ENCODE measurements around the gene DIS3L2.

DIS3L2 gene

DNA sequence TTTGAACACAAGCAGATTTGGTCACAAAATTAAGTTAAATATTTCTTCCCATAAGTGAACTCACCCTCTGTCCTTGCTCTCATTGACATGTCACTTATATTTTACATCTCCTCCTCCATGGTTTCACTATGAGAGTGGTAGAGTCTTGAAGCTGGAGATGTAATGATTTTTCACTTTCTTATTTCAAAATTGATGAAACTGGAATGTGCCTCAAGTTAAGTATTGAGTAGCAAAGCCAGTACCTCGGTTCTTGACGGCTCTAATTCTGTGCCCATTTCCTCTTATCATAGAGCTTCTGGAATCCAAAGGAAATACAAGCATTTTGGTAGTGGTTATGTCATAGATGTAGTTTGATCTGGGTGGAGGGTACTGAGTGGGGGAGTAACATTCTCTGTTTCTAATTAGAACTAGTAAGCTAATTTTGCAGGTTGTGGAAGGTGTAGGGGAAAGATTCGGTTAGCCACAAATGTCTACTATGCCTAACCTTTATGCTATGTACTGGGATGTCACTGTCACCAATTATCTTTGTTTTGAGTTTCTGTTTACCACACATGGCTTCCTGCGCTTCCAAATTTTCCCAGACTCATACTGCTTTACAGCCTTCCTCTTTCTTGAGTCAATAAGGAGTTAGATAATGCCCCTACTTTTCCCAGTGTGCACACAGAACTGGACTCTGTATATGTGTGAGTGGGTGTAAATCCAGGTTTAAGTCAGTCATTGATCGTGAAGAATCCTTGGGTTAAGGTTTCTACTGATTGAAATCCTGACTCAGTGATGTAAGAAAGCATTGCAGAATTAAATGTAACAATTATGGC lies 96.8 kb downstream of the DIS3L2 start:
- Histone ChIP-seq H3K4me1 (ENCODE audit: insufficient read depth, low read length) (peaks cover 4% of the 10 kb centered on the region; the same call in 1 of the 2 replicates), H3K9ac (ENCODE audit: low read depth, low read length) (no peak overlapping the region), H3K36me3 (ENCODE audit: insufficient read depth, low read length) (no peaks in the 10 kb centered on the region), H3K9me3 (ENCODE audit: control insufficient read depth, insufficient read depth, low read length) (no peaks in the 10 kb centered on the region)

DNA sequence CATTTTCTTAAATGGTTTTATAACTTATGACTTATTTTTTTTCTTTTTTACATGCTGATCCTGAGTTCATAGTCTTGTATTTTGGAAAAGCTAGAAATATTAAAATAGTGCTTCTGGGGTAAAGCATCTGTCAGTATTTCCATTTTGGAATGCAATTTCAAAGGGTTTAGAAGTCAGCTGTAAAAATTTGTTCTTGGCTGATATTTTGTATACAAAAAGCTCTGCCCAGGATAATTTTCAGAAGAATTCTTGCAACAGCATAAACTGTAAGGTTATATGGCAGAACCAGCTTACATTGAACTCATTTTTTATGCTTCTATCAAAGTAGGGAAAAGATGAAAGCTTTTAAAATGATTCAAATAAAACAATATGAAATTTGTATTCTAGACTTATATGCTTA lies 97.4 kb downstream of the DIS3L2 start:
- H3K9me3 ChIP-seq (ENCODE audit: control insufficient read depth, insufficient read depth, low read length), result no peaks in the 10 kb centered on the region

DNA sequence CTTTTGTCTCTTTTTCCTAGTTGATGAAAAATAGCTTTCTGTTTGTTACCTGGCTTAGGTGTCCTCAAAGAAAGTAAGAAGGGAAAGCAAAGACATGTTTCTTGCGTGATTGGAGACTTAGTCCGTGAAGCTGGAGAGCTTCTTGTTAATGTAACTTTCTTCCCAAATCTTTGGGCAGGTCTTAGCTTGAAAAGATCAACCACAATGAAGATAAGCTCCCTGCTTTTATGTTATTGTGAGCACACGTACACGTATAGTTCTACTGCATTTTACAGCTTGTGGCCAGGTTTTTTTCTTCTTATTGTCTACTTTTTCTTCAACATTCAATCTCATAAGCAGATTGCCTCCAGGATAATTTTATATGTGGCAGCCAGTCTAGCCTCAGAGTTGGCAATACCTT lies 99.8 kb downstream of the DIS3L2 start:
- no peaks in the 10 kb centered on the region for H3K9me3 ChIP-seq (ENCODE audit: control insufficient read depth, insufficient read depth, low read length)
- no peaks in the 10 kb centered on the region for H3K4me1 ChIP-seq (ENCODE audit: insufficient read depth, low read length)
- no peaks in the 10 kb centered on the region for H3K36me3 ChIP-seq (ENCODE audit: insufficient read depth, low read length)
- no peak overlapping the region for H3K9ac ChIP-seq (ENCODE audit: low read depth, low read length)

More for the DNA sequence above, 97.4 kb downstream of the DIS3L2 start:
- H3K9ac ChIP-seq (ENCODE audit: low read depth, low read length), result no peak overlapping the region
- H3K36me3 ChIP-seq (ENCODE audit: insufficient read depth, low read length), result no peaks in the 10 kb centered on the region
- no peaks in the 10 kb centered on the region; the same call in 1 of the 2 replicates for H3K4me1 ChIP-seq (ENCODE audit: insufficient read depth, low read length)

DNA sequence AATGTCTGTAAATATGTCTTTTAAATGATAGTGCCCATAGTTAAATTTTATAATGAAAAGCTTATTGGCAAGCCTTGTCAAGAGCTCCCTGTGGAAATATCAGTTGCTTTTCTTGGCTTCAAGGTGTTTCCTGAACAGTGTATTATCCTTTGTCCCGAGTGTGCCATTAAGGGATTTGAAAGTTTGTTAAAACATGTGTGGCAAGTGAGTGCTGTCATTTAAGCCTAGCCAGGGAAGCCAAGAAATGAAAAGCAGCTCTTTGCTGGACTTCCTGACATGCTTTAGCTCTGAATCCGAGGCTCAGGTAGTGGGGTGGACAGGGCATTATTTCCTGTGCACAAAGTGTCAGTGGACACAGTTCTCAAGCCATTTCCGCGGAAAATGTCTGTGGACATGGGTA lies 111.5 kb downstream of the DIS3L2 start:
- no peak overlapping the region for H3K9ac ChIP-seq (ENCODE audit: low read depth, low read length)
- no peaks in the 10 kb centered on the region for H3K4me1 ChIP-seq (ENCODE audit: insufficient read depth, low read length)
- no peaks in the 10 kb centered on the region for H3K36me3 ChIP-seq (ENCODE audit: insufficient read depth, low read length)
- no peaks in the 10 kb centered on the region for H3K9me3 ChIP-seq (ENCODE audit: control insufficient read depth, insufficient read depth, low read length)

DNA sequence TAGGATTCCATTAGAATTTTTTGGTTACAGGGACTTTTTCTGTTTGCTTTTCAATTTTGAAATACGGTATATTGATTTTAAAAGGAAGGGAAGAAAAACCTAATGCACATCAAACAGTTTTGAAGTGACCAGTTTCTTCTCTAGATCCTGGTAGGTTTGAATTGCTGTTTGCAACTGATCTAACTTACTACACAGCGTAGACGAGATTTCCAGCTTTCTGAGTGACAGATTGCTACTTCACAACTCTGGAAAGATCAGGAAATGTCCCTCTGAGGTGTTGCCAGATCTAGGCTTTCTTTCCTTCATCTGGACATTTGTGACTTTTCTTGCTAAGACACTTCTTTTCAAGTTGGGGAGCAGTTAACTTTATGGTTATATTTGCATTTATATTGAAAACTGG lies 112.2 kb downstream of the DIS3L2 start:
- H3K9ac ChIP-seq (ENCODE audit: low read depth, low read length), result no peak overlapping the region
- H3K36me3 ChIP-seq (ENCODE audit: insufficient read depth, low read length), result no peaks in the 10 kb centered on the region
- no peaks in the 10 kb centered on the region for H3K4me1 ChIP-seq (ENCODE audit: insufficient read depth, low read length)
- H3K9me3 ChIP-seq (ENCODE audit: control insufficient read depth, insufficient read depth, low read length), result no peaks in the 10 kb centered on the region

DNA sequence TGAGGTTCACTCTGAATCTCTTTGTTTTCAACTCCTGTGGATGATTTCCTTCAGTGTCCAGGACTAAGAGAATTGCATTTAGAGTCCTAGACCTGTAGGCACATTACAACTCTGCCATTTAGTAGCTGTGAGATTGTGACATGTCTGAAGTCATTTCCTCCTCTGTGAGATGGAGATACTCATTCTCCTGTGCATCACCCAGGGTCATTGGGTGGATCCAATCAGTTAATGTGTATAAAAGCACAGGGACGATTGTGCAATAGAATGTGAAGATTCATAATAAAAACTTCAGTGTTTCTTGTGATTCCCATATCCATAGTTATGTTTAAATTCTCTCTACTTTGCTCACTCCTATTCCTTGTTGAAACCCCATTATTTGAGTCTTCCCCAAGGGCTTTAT lies 113.6 kb downstream of the DIS3L2 start:
- no peak overlapping the region for H3K9ac ChIP-seq (ENCODE audit: low read depth, low read length)

DNA sequence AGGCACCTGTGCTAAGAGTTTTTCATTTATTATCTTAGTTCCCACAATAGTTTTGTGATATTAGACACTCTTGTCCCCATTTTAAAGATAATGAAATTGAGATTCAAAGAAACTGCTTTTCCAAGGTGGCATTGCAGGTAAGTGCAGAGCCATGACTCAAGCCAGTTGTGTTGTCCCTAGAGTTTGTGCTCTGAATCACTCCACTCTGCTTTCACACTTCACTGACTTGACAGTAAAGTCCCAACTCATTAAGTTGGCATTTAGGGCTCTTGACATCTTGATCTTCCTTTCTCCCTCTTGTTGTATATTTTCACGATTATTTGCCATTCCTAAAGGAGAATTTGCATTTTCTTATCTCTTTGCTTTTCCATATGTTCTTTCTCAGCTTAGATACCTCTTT lies 114.3 kb downstream of the DIS3L2 start:
- Histone ChIP-seq H3K36me3 (ENCODE audit: insufficient read depth, low read length) (no peaks in the 10 kb centered on the region), H3K9me3 (ENCODE audit: control insufficient read depth, insufficient read depth, low read length) (no peaks in the 10 kb centered on the region), H3K4me1 (ENCODE audit: insufficient read depth, low read length) (no peaks in the 10 kb centered on the region), H3K9ac (ENCODE audit: low read depth, low read length) (no peak overlapping the region)

More for the DNA sequence above, 113.6 kb downstream of the DIS3L2 start:
- no peaks in the 10 kb centered on the region for H3K36me3 ChIP-seq (ENCODE audit: insufficient read depth, low read length)
- no peaks in the 10 kb centered on the region for H3K9me3 ChIP-seq (ENCODE audit: control insufficient read depth, insufficient read depth, low read length)
- no peaks in the 10 kb centered on the region for H3K4me1 ChIP-seq (ENCODE audit: insufficient read depth, low read length)

DNA sequence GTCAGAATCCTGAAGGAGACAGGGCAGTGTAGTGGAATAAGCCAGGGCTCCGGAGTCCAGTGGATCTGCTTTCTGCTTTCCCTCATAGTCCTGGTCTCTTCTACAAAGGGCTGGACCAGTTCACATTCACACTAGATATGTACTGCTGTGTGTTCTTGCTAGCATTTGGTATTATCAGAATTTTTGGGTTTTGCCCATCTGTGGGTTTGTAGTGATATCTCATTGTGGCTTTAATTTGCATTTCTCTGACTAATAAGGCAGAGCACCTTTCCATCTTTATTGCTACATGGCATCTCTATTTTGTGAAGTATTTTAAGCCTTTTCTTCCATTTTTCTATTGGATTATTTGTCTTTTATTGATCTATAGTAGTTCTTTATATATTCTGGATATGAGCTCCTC lies 114.8 kb downstream of the DIS3L2 start:
- Histone ChIP-seq H3K9me3 (ENCODE audit: control insufficient read depth, insufficient read depth, low read length) (no peaks in the 10 kb centered on the region; the same call in 1 of the 2 replicates), H3K36me3 (ENCODE audit: insufficient read depth, low read length) (no peaks in the 10 kb centered on the region), H3K9ac (ENCODE audit: low read depth, low read length) (no peak overlapping the region), H3K4me1 (ENCODE audit: insufficient read depth, low read length) (no peaks in the 10 kb centered on the region)

DNA sequence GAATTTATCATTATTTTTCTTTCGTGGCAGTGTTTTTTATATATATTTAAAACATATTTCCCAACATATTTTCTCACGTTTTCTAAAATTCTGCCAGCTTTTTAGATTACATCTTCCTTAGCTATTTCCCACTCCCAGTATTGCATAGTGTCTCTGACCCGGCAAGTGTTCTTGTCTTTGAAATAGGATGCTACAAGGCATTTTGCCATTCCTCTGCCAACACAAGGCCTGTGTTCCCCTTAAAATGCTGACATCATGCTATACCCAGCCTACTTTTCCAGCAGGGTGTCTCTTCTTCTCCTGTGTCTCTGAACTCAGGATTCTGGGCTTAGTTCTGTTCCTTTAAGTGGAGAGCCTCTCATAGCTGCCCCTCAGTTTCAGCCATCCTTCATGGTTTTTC lies 115.2 kb downstream of the DIS3L2 start:
- Histone ChIP-seq H3K36me3 (ENCODE audit: insufficient read depth, low read length) (no peaks in the 10 kb centered on the region), H3K9me3 (ENCODE audit: control insufficient read depth, insufficient read depth, low read length) (no peaks in the 10 kb centered on the region; the same call in 1 of the 2 replicates), H3K9ac (ENCODE audit: low read depth, low read length) (no peak overlapping the region), H3K4me1 (ENCODE audit: insufficient read depth, low read length) (no peaks in the 10 kb centered on the region)

DNA sequence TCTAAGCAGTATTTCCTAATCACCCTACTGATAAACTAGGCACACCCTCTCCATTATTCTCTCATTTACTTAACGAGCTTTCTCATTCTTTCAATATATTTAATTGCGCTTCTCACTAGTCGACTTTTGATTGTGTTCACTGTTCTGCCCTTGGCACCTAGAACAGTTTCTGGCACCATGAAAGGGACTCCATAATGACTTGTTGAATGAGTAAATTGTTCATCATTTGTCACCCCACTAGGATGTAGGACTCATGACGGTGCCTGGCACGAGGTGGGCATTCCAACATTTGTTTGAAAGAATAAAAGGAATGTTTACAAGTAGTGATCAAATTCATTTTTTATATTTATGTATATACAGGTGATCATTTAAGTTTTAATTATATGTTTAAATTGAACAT lies 123.7 kb downstream of the DIS3L2 start:
- Histone ChIP-seq H3K36me3 (ENCODE audit: insufficient read depth, low read length) (no peaks in the 10 kb centered on the region), H3K9me3 (ENCODE audit: control insufficient read depth, insufficient read depth, low read length) (peaks cover 8% of the 10 kb centered on the region; the same call in 1 of the 2 replicates), H3K9ac (ENCODE audit: low read depth, low read length) (no peak overlapping the region), H3K4me1 (ENCODE audit: insufficient read depth, low read length) (no peaks in the 10 kb centered on the region)

DNA sequence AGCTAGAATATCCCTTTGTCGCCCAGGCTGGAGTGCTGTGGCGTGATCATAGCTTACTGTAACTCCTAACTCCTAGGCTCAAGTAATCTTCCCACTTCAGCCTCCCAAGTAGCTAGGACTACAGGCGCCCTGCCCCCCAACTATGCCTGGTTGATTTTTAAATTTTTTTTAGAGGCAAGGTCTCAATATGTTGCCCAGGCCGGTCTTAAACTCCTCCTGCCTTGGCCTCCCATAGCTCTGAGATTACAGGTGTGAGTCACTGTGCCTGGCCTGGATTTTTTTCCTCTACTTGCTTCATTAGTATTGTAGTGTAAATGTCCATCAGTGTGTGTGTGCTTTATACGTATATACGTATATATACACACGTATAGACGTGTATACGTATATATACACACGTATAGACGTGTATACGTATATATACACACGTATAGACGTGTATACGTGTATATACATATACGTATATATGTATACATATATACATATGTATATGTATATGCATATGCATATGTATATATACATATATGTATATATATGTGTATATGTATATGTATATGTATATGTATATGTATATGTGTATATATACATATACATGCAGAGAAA lies 124.4 kb downstream of the DIS3L2 start:
- peaks cover 8% of the 10 kb centered on the region; the same call in 1 of the 2 replicates for H3K9me3 ChIP-seq (ENCODE audit: control insufficient read depth, insufficient read depth, low read length)
- H3K36me3 ChIP-seq (ENCODE audit: insufficient read depth, low read length), result no peaks in the 10 kb centered on the region
- no peak overlapping the region for H3K9ac ChIP-seq (ENCODE audit: low read depth, low read length)
- no peaks in the 10 kb centered on the region for H3K4me1 ChIP-seq (ENCODE audit: insufficient read depth, low read length)

DNA sequence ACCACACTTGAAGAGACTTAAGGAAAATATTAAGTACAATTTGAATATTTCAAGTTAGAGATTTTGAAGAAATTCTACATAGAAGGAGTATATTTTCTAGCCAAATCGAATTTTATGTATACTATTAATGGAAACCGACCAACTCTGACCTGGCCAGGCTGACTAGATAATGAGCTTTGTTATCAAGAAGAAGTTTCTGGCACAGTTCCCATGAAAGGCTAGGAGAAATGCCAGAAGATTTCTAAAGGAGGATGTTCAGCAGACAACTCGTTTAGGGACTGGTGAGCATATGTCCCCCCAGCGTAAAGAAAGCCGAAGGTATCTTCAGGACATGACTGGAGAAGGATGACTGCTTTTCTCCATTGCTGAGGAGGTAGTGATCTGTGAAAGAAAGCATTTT lies 127.3 kb downstream of the DIS3L2 start:
- Histone ChIP-seq H3K9ac (ENCODE audit: low read depth, low read length) (no peak overlapping the region), H3K36me3 (ENCODE audit: insufficient read depth, low read length) (no peaks in the 10 kb centered on the region; the same call in 1 of the 2 replicates), H3K9me3 (ENCODE audit: control insufficient read depth, insufficient read depth, low read length) (no peaks in the 10 kb centered on the region), H3K4me1 (ENCODE audit: insufficient read depth, low read length) (no peaks in the 10 kb centered on the region)

DNA sequence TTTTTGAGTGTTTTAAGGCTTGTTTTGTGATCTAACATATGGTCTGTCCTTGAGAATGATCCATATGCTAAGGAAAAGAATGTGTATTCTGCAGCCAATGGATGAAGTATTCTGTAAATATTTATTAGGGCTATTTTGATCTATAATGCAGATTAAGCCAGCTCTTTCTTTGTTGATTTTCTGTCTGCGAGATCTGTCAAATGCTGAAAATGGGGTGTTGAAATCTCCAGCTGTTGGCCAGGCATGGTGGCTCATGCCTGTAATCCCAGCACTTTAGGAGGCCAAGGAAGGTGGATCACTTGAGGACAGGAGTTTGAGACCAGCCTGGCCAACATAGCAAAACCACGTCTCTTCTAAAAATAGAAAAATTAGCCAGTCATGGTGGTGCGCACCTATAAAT lies 132.7 kb downstream of the DIS3L2 start:
- no peak overlapping the region for H3K9ac ChIP-seq (ENCODE audit: low read depth, low read length)
- H3K4me1 ChIP-seq (ENCODE audit: insufficient read depth, low read length), result no peaks in the 10 kb centered on the region
- H3K9me3 ChIP-seq (ENCODE audit: control insufficient read depth, insufficient read depth, low read length), result no peaks in the 10 kb centered on the region
- H3K36me3 ChIP-seq (ENCODE audit: insufficient read depth, low read length), result no peaks in the 10 kb centered on the region; the same call in 1 of the 2 replicates

DNA sequence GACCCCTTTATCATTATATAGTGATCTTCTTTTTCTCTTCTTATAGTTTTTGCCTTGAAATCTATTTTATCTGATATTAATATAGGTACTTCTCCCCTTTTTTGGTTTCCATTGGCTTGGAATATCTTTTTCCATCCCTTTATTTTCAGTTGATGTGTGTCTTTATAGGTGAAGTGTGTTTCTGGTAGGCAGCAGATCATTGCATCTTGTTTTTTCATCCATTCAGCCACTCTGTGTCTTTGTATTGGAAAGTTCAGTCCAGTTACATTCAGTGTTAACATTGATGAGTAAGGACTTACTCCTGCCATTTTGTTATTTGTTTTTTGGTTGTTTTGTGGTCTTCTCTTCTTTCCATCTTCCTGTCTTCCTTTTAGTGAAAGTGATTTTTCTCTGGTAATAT lies 133.4 kb downstream of the DIS3L2 start:
- Histone ChIP-seq H3K9ac (ENCODE audit: low read depth, low read length) (no peak overlapping the region), H3K9me3 (ENCODE audit: control insufficient read depth, insufficient read depth, low read length) (no peaks in the 10 kb centered on the region), H3K4me1 (ENCODE audit: insufficient read depth, low read length) (no peaks in the 10 kb centered on the region), H3K36me3 (ENCODE audit: insufficient read depth, low read length) (no peaks in the 10 kb centered on the region; the same call in 1 of the 2 replicates)

DNA sequence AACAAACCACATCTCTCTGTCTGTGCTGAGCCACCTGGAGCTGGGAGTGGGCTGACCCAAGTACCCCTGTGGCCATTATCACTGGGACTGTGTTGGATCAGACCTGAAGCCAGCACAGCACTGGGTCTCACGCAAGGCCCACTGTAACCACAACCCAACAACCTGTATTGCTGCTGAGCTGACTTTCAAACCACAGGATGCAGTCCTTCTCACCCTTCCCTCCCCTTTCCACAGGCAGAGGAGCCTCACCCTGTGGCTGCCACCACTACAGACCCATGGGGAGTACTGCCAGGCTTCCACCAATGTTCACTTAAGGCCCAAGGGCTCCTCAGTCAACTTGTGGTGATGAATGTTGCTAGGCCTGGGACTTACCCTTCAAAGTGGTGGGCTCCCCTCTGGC lies 135.7 kb downstream of the DIS3L2 start:
- no peaks in the 10 kb centered on the region for H3K36me3 ChIP-seq (ENCODE audit: insufficient read depth, low read length)
- H3K9me3 ChIP-seq (ENCODE audit: control insufficient read depth, insufficient read depth, low read length), result no peaks in the 10 kb centered on the region
- no peak overlapping the region for H3K9ac ChIP-seq (ENCODE audit: low read depth, low read length)
- no peaks in the 10 kb centered on the region for H3K4me1 ChIP-seq (ENCODE audit: insufficient read depth, low read length)

Data from ES-I3 (cell line).